GM23338 (cell line): ENCODE measurements around the gene PHLDA3. TPM values are rescaled to one million over a fixed set of nuclear protein-coding genes. Genes with fewer than 3 reads are reported as not detected.

Experiments used
- ATAC-seq: fragments of 200-7000 bp; cut with Tn5 transposase; 3 replicates; pipeline ENCODE4 v1.9.1; 2020
- DNase-seq: peaks from one replicate; pipeline ENCODE4 v3.0.0-alpha.2; 2015; ENCODE audit warnings: low spot score
- H2AFZ ChIP-seq: fragments of 200-600 bp; sonication (generic); 2 replicates; pipeline ENCODE4 v1.8.0; 2016; ENCODE audit warnings: antibody characterized with exemption, mild to moderate bottlenecking, moderate library complexity
- H3F3A ChIP-seq: fragments of 200-600 bp; sonication (generic); replicated peaks from 2 replicates; pipeline ENCODE4 v1.8.0; 2017; ENCODE audit warnings: antibody characterized with exemption, mixed run types, low read depth
- H3K27ac ChIP-seq: fragments of 200-600 bp; sonication (generic); 2 replicates; pipeline ENCODE4 v1.6.1; 2016; ENCODE audit warnings: low read depth
- H3K27me3 ChIP-seq: fragments of 200-600 bp; sonication (generic); 2 replicates; pipeline ENCODE4 v1.8.0; 2016; ENCODE audit warnings: mild to moderate bottlenecking, mixed run types, moderate library complexity; ENCODE audit not compliant: insufficient read depth
- H3K36me3 ChIP-seq: fragments of 200-600 bp; sonication (generic); 2 replicates; pipeline ENCODE4 v1.8.0; 2016; ENCODE audit warnings: mild to moderate bottlenecking; ENCODE audit not compliant: insufficient read depth
- H3K4me1 ChIP-seq: fragments of 200-600 bp; sonication (generic); 2 replicates; pipeline ENCODE4 v1.8.0; 2016; ENCODE audit warnings: mild to moderate bottlenecking, moderate library complexity; ENCODE audit not compliant: insufficient read depth
- H3K4me2 ChIP-seq: fragments of 200-600 bp; sonication (generic); 2 replicates; pipeline ENCODE4 v1.7.1; 2017; ENCODE audit warnings: mixed run types
- H3K4me3 ChIP-seq: fragments of 200-600 bp; sonication (generic); 2 replicates; pipeline ENCODE4 v1.6.1; 2016; ENCODE audit warnings: mixed run types
- H3K79me2 ChIP-seq: fragments of 200-600 bp; sonication (generic); replicated peaks from 2 replicates; pipeline ENCODE4 v1.8.0; 2017; ENCODE audit warnings: mild to moderate bottlenecking; ENCODE audit not compliant: insufficient read depth
- H3K9me2 ChIP-seq: fragments of 200-600 bp; sonication (generic); 2 replicates; pipeline ENCODE4 v1.8.0; 2017; ENCODE audit not compliant: insufficient read depth
- H4K20me1 ChIP-seq: fragments of 200-600 bp; sonication (generic); replicated peaks from 2 replicates; pipeline ENCODE4 v1.8.0; 2017; ENCODE audit warnings: mild to moderate bottlenecking; ENCODE audit not compliant: insufficient read depth
- H3K27ac Mint-ChIP-seq: 2 replicates; pipeline ENCODE4 v1.8.0; 2020; ENCODE audit warnings: inconsistent platforms, mild to moderate bottlenecking, moderate library complexity, mixed read lengths
- H3K27me3 Mint-ChIP-seq: 3 replicates; pipeline ENCODE4 v1.8.0; 2022; ENCODE audit warnings: low read depth, mild to moderate bottlenecking, moderate library complexity, mixed read lengths, inconsistent platforms; ENCODE audit not compliant: insufficient read depth, poor library complexity
- H3K36me3 Mint-ChIP-seq: 3 replicates; pipeline ENCODE4 v1.8.0; 2021; ENCODE audit warnings: low read depth, mild to moderate bottlenecking, inconsistent platforms, moderate library complexity, mixed read lengths
- H3K4me1 Mint-ChIP-seq: 3 replicates; pipeline ENCODE4 v1.8.0; 2020; ENCODE audit warnings: mild to moderate bottlenecking, inconsistent platforms, mixed read lengths
- H3K4me3 Mint-ChIP-seq: 3 replicates; pipeline ENCODE4 v1.8.0; 2021; ENCODE audit warnings: moderate library complexity, mild to moderate bottlenecking, inconsistent platforms, mixed read lengths
- H3K9me3 Mint-ChIP-seq: 3 replicates; pipeline ENCODE4 v1.8.0; 2020; ENCODE audit warnings: moderate library complexity, mild to moderate bottlenecking, inconsistent platforms, mixed read lengths
- EZH2 ChIP-seq: fragments of 200-600 bp; sonication (generic); IDR thresholded peaks from one replicate; pipeline ENCODE4 v1.8.0; 2017; ENCODE audit warnings: antibody characterized with exemption, mild to moderate bottlenecking, low read depth; ENCODE audit not compliant: unreplicated experiment
- ZNF462 ChIP-seq: fragments of 250-450 bp; sonication (Bioruptor Pico); IDR thresholded peaks from 2 replicates; pipeline ENCODE4 v1.5.0; 2020; ENCODE audit warnings: mild to moderate bottlenecking, moderate library complexity
- polyA plus RNA-seq: library from polyadenylated mRNA; unstranded; fragments of >200 nt; fragmentation: Nextera tagmentation; extraction: Ambion mirVana; gene quantifications from 2 replicates; pipeline ENCODE4 v1.2.1, GENCODE V29; 2016
- total RNA-seq: library from RNA; depleted of rRNA; stranded (reverse); fragments of >200 nt; shearing (Covaris generic); gene quantifications from 2 replicates; pipeline ENCODE4 v1.2.3, GENCODE V29; 2014

The PHLDA3 gene
- total and polyA plus RNA-seq, 2 experiments from 2014 or later = 37.5 to 87.4 TPM

- TF ChIP-seq ZNF462 (CRISPR knock-in tag) = no peak
Measured at GRCh38 chr1:201500670-201501120, 31.7 kb upstream of the PHLDA3 start (continued).

- no peaks in the 10 kb centered on the region for H3K36me3 ChIP-seq
- no peak for DNase-seq
- peak overlapping the region; percentile 64 for H3K27ac Mint-ChIP-seq
- H3K79me2 ChIP-seq = peaks cover 2% of the 10 kb centered on the region; the same call in 1 of the 2 replicates
- H4K20me1 ChIP-seq = no peaks in the 10 kb centered on the region
- H3F3A ChIP-seq = peaks cover 7% of the 10 kb centered on the region; the same call in 1 of the 2 replicates
- H2AFZ ChIP-seq = peak overlapping the region; percentile 40
- H3K4me1 Mint-ChIP-seq = peaks cover 43% of the 10 kb centered on the region
- H3K27me3 ChIP-seq = no peaks in the 10 kb centered on the region; the same call in 1 of the 2 replicates
- peaks cover 8% of the 10 kb centered on the region for H3K27me3 Mint-ChIP-seq
- H3K4me3 Mint-ChIP-seq = no peak overlapping the region
- peak; percentile 15 for ATAC-seq
- H3K4me3 ChIP-seq = no peak overlapping the region
- H3K9me2 ChIP-seq = no peaks in the 10 kb centered on the region
- H3K36me3 Mint-ChIP-seq = no peaks in the 10 kb centered on the region
- H3K4me2 ChIP-seq = no peak overlapping the region
- TF ChIP-seq EZH2 = no peak
- H3K27ac ChIP-seq = no peak overlapping the region
- no peaks in the 10 kb centered on the region for H3K9me3 Mint-ChIP-seq
- H3K4me1 ChIP-seq = peaks cover 28% of the 10 kb centered on the region
Measured at GRCh38 chr1:201499795-201500669, 31.0 kb upstream of the PHLDA3 start.
